ENCODE measurements around the gene HMGN3. TPM values are rescaled to one million over a fixed set of nuclear protein-coding genes. Genes with fewer than 3 reads are reported as not detected.

The HMGN3 gene
- polyA plus RNA-seq, 2 donors, result 72.1 to 105 TPM

Other genes with a start within 250 kb of the HMGN3 start
- gene PHIP, start 156.4 kb downstream of the HMGN3 start, polyA plus RNA-seq, result 1 to 10 TPM; 4.2 to 8.5 TPM

Data from esophagus (tissue), 2 donors.